GM12875 (cell line): ENCODE measurements around the gene VARS2.
A peak's percentile ranks its signal among the peaks of the same experiment; 100 is the strongest.

ENCODE experiments used
- H3K4me3 ChIP-seq: one replicate; pipeline ENCODE4 v1.5.1; 2011; ENCODE audit warnings: low read depth, low read length, control low read depth
- TF ChIP-seq, protein P1 (sequence below): IDR thresholded peaks from 2 replicates; pipeline ENCODE4 v1.5.1; 2011; ENCODE audit warnings: low read depth, mild to moderate bottlenecking, control low read depth, inconsistent platforms, low read length, moderate library complexity, borderline replicate concordance; ENCODE audit not compliant: insufficient read depth

The VARS2 gene

DNA sequence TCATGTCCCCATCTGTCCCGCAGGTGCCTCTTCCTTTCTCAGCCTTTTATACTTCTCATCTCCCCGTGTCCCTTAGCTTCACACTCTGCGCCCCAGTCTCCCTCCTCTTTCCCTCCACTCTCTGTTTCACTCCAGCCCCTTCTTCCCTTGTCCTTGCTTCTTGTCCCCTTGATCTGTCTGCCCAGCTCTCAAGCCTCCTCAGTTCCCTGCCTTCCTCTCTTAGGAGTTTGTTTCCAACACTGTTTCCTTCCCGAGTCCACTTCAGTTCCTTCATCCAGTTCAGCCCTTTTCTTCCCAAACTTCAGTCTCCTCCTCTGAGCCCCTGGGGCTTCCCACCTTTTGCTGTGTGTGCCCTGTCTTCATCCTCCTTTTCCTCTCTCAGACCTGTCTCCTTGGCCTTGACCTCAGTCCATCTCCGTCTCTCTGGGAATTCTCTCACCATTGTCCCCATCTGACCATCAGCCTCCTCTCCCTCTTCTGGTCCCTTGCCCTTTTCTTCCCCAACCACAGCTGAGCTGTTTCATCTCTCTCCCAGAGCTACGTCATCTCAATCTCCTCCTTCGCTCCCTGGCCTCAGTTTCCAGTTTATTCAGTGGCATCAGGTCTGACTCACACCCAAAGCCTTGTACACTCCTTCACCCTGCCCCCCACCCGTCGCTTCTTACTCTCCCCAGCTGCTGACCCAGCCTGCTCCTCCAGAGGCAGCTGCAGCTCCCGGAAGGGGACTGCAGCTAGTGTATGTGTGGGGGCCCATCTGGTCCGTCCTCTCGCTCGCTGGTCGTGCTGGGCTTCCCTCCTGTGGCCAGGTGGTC is 32.4 kb upstream of the VARS2 start:
- H3K4me3 ChIP-seq = no peak overlapping the region

DNA sequence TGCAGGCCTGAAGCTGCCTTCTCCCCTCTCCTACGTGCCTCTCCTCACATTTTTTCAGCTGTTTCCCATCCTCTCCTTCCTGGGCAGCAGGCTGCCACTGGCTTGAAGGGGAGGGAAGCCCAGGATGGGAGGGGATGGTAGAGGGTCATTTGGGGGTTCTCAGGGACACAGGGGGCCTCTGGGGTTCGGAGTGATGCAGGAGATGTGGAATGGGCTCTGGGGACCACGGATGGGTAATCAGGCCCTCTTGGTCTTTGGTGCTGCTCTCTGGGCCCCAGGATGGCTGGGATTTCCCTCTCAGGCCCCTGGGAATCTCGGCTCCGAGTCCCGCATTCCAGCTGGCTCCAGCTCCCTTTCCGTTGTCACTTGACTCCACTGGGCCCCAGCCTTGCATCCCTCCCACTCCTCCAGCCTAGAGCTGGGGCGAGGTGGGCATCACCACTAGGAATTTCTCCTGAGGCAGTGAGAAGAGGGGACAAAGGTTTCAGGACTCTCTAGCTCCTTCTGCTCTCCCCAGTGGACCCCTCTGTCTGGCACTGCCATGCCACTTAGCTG is 31.8 kb upstream of the VARS2 start:
- H3K4me3 ChIP-seq = no peak overlapping the region
- TF ChIP-seq, protein P1, sequence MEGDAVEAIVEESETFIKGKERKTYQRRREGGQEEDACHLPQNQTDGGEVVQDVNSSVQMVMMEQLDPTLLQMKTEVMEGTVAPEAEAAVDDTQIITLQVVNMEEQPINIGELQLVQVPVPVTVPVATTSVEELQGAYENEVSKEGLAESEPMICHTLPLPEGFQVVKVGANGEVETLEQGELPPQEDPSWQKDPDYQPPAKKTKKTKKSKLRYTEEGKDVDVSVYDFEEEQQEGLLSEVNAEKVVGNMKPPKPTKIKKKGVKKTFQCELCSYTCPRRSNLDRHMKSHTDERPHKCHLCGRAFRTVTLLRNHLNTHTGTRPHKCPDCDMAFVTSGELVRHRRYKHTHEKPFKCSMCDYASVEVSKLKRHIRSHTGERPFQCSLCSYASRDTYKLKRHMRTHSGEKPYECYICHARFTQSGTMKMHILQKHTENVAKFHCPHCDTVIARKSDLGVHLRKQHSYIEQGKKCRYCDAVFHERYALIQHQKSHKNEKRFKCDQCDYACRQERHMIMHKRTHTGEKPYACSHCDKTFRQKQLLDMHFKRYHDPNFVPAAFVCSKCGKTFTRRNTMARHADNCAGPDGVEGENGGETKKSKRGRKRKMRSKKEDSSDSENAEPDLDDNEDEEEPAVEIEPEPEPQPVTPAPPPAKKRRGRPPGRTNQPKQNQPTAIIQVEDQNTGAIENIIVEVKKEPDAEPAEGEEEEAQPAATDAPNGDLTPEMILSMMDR = no peak

More for the DNA sequence above, 32.4 kb upstream of the VARS2 start:
- TF ChIP-seq, protein P1 = no peak

DNA sequence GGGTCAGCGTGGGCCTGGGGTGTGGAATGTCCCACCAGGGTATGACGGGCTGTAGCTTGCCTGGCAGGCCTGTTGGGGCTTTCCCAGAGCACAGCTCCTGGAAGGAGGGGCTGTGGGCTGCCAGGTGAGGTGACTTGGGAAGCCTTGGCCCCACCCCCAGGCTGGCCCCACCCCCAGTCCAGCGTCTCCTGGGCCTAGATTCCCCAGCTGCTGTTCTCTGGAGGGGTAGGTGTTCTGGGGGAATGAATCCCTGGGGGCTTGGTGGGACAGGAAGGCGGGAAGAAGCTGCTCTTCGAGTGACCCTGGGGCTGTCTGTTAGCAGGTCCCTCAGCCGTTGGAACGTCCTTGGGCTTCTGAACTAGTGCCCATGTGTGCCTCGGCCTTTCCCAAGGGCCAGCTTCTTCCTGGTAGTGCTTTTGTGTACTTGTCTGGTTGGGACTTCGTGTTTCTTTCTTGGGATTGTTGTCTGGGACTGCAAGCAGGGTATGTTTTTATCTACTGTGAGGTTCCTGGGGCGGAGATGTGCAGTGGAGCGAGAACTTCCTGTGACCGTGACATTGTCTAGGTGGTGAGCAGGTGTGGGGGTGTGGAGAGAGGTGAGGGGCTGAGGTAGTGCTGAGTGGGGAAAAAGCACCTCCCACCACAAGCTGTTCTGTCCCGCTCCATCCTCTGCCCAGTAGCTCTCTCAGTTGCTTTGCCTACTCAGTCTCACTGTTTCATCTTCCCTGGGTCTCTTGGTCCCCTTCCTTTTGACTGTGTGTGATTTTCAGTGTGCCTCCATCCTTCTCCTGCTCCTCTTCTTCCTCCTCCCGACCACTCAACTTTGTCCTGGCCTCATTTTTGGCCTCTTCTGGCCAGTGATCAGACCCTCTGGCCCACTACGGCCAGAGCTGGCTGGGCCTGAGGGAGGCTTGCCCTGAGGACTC is 31.0 kb upstream of the VARS2 start:
- TF ChIP-seq, protein P1 = no peak
- no peak overlapping the region for H3K4me3 ChIP-seq

DNA sequence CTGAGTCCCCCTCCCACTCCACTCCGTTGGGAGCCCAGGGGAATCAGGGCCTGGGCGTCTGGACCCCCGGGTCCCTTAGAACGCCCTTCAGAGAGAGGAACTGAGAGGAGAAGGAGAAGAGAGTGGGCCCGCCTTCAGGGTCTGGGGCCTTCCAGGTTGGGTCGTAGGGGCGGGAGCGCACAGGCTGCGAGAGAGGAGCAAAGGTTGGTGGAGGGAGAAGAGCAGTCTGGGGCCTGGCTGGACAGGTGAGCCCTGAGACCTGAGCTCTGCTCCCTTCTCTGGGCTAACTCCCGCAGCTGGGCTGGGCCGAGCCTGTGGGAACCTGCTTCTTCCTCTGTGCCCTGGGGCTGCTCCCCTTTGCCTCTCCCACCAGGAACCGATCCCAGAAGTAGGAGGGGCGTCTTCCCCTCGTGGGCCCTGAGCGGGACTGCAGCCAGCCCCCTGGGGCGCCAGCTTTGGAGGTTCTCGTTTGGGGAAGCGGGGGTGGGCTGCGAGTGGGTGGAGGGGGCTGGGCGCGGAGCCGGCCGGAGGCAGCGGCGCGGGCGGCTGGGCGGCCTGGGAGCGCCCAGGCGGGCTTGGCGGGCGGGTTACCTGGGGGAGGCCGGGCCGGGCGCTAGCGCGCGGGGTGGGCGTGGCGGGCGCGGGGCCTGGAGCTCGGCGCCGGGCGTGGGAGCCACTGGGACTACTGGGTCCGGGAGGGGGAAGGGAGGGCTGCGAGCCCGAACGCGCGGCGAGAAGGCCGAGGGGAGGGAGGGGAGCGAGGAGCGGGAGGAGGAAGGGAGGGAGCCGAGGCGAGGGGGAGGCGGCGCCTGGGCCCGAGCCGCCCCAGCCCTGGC is 30.1 kb upstream of the VARS2 start, which contains the start of gene DDR1:
Gene DDR1 (plus strand): TSS at position 835 of the 836 bp plus-strand sequence. CDS start 4,211 bp downstream, outside the sequence.
- TF ChIP-seq, protein P1 = no peak
- peak within 1 kb of the TSS; percentile 48 for H3K4me3 ChIP-seq

DNA sequence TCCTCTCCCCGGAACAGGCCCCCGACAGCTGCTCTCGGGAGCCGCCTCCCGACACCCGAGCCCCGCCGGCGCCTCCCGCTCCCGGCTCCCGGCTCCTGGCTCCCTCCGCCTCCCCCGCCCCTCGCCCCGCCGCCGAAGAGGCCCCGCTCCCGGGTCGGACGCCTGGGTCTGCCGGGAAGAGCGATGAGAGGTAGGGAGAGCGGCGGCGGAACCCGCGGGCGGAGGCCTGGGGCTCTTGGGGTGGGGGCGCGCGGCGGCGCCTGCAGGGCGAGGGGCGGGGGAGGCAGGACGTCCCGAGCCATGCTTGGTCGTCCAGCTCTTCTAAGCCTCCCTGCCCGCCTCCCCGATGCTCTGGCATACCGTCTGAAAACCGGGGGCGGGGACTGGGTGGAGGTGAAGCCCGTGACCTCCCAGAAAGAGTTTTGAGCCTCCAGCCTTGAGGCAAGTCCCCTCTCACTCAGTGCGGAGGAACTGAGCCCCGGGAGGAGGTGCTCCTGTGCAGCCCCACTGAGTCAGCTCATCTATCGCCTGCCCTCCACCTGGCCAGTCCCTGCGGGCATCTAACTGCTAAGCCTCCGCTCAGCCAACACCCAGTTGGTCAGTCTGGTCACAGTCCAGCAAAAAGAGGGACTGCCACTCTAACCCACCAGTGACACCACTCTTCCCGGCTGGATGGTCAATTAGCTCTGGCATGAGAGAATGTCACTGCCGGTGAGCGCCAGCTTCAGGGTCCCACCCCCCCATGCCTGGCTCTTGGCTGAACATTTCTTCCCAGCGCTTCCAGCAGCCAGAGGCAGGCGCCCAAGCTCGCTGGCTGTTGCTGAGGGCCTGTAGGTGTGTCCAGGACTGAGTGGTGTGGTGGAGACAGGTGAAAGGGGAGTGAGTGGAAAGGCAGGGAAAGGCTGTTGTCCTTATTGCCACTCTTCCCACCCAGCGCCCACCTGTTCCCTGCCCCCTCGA is 29.2 kb upstream of the VARS2 start:
- H3K4me3 ChIP-seq = peak overlapping the region; percentile 48
- TF ChIP-seq, protein P1 = no peak
